Measurements from ENCODE around the gene NXN.
A peak's percentile ranks its signal among the peaks of the same experiment; 100 is the strongest.
"Not testable (repeated sequence)": the region's sequence is repeated elsewhere in the genome, so short reads cannot be mapped to it uniquely, and the experiment has no call there.

NXN gene

DNA sequence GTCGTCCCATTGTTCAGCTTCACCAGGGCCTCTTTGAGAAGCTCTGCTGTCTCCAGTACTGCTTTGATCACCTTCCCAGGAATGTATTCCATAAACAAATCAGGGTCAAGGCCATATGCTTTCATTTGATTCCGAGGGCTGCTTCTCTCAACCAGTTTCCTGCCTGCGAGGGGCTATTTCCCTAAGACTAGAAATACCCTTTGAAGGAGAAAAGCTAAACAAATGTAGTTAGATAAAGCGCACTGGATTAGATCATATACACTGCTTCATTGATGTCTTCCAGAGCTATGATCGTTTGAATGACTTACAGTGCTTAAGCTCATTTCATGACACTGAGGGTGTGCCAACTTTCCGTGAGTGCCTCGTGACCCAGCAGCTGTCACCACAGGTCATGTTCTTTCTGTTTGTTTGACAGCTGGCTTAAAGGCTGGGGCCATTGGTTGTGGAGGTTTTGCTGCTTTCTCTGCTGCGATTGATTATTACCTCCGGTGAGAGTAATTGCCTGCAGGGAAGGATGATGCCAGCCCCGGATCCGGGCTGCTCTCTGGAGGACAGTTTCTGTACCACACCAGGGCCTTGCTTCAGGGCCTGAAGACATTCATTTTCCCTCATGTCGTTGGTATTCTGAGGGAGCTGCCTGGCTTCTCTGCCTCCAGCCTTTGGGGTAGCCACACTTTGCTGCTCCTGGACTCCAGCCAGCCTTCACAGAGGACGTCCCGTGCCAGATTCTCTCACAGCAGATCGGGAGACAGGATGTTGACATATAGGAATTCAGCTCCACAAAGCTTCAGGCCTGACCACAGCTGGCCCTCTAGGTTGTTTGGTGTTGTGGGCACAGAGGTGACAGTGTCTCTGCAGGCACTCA is 21.3 kb upstream of the NXN start:
- TF ChIP-seq, protein P1, sequence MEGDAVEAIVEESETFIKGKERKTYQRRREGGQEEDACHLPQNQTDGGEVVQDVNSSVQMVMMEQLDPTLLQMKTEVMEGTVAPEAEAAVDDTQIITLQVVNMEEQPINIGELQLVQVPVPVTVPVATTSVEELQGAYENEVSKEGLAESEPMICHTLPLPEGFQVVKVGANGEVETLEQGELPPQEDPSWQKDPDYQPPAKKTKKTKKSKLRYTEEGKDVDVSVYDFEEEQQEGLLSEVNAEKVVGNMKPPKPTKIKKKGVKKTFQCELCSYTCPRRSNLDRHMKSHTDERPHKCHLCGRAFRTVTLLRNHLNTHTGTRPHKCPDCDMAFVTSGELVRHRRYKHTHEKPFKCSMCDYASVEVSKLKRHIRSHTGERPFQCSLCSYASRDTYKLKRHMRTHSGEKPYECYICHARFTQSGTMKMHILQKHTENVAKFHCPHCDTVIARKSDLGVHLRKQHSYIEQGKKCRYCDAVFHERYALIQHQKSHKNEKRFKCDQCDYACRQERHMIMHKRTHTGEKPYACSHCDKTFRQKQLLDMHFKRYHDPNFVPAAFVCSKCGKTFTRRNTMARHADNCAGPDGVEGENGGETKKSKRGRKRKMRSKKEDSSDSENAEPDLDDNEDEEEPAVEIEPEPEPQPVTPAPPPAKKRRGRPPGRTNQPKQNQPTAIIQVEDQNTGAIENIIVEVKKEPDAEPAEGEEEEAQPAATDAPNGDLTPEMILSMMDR (IDR thresholded peaks at IDR 0.05; ENCODE audit: insufficient read depth, low read length, missing control alignments): no peak
- no peak for DNase-seq (ENCODE audit: low read depth, low spot score)
- ChIA-PET CTCF (interaction anchor here (1.0 to 11.6 kb wide), 12 partner anchors 11 to 589 kb away, joined by 3 to 146 read pairs (median 6); partner anchors contain the start of genes GEMIN4, GLOD4 and MRM3), POLR2A (interaction anchor here (0.6 to 1.2 kb wide), 2 partner anchors 49 to 55 kb away, joined by 3 read pairs; no protein-coding TSS in a partner anchor)
- H3K4me3 ChIP-seq (ENCODE audit: low read depth, low read length): no peak overlapping the region

DNA sequence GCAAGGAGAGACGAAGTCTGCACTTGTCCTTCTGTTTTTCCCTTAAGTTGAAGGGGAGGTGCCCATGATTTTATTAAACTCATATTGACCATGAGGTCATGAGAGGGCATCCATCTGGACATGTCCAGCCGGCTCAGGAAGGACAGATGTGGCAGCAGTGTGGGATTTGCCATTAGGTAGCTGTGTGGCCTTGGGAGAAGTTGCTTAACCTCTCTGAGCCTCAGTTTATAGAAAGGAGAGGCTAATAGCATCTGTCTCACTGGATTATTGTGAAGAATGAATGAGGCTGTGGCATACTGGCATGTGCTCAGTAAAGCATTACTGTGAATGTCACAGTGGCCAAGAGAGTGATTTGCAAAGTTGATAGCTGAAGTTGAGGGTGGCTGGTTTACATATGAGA is 18.5 kb upstream of the NXN start:
- ChIA-PET POLR2A (interaction anchor here (1.7 kb wide), 1 partner anchor 18 kb away, joined by 3 read pairs; the partner anchor contains the start of gene NXN), CTCF (interaction anchor here (1.0 to 11.6 kb wide), 11 partner anchors 8 to 282 kb away, joined by 3 to 146 read pairs (median 5); partner anchors contain the start of genes GEMIN4, GLOD4, MRM3 and NXN)
- H3K4me3 ChIP-seq (ENCODE audit: low read depth, low read length): peak overlapping the region; percentile 100
- TF ChIP-seq, protein P1 (IDR thresholded peaks at IDR 0.05; ENCODE audit: insufficient read depth, low read length, missing control alignments): no peak
- no peak for DNase-seq (ENCODE audit: low read depth, low spot score)

DNA sequence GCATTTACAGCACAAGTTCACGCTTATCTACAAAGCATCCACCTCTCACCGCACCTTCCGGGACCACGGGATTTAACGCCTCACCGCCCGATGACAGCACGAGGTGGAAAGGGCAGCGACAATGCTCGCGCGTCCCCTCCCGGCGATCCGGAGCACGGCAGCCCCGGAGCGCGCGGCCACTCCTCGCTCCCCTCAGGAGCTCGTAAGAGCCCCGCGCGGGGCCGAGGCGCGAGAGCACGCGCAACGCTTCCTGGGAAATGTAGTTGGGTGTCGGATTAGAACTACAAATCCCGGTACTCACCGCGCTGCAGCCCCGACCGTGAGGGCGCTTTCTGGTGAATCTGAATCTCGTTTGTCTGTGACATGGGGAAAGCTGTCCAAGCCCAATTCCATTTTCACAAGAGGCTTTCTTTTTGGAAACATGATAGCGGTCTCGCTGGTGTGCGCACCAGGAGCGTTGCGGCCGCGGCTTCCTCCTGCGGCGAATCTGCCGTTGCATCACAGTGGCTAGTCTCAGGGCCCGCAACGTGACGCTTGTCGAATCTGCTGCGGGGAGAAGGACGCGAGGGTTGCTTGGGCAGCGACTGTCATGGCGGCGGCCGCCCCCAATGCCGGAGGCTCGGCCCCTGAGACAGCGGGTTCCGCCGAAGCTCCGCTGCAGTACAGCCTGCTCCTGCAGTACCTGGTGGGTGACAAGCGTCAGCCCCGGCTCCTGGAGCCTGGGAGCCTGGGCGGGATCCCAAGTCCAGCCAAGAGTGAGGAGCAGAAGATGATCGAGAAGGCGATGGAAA is 17.2 kb upstream of the NXN start, which contains the start of gene TIMM22:
Gene TIMM22 (plus strand): TSS at position 576 of the 791 bp plus-strand sequence. CDS start 14 bp downstream, at position 590.
- ChIA-PET CTCF (interaction anchor here (0.6 to 11.6 kb wide), 40 partner anchors 9 to 761 kb away, joined by 3 to 146 read pairs (median 4); partner anchors contain the start of genes GLOD4, MRM3 and NXN), POLR2A (interaction anchor here (0.6 to 1.7 kb wide), 6 partner anchors 17 to 585 kb away, joined by 3 to 4 read pairs (median 3); partner anchors contain the start of genes GLOD4, MRM3 and NXN)
- DNase-seq (ENCODE audit: low read depth, low spot score): peak; percentile 88
- TF ChIP-seq, protein P1 (IDR thresholded peaks at IDR 0.05; ENCODE audit: insufficient read depth, low read length, missing control alignments): peak; percentile 92
- H3K4me3 ChIP-seq (ENCODE audit: low read depth, low read length): peak within 1 kb of the TSS; percentile 100

DNA sequence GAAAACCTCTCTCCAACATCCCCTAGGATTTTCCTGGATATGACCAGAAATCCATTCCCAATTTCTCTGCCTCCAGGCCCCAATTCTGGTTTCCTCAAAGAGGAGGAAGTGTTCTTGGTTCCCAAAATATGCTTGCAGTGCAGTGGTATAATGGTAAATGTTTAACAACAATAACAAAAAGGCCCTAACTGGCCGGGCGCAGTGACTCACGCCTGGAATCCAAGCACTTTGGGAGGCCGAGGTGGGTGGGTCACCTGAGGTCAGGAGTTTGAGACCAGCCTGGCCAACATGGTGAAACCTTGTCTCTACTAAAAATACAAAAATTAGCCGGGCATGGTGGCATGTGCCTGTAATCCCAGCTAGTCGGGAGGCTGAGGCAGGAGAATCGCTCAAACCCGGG is 15.7 kb upstream of the NXN start:
- H3K4me3 ChIP-seq (ENCODE audit: low read depth, low read length); POLR2A ChIA-PET; DNase-seq (ENCODE audit: low read depth, low spot score): not testable (repeated sequence)
- CTCF ChIA-PET: interaction anchor here (1.2 to 11.6 kb wide), 9 partner anchors 10 to 583 kb away, joined by 5 to 146 read pairs (median 11); partner anchors contain the start of genes GLOD4 and MRM3

DNA sequence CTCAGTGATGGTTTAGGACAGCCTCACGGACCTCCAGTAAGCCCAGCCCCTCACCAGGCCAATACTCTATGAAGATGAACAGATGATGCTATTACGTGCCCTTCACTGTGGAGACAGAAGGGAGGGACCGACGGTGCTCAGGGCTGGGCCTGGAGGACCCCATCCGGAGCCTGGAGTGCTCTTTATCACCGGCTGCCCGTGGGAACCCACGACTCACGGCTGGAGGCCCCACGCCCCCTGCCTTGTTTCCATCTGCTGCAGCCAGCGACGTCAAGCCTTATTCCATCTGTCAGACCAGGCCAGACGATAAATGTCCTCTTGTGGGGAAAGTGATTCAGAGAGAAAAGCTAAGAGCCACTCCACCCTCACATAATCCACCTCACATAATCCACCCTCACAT is 13.4 kb upstream of the NXN start:
- no peak for DNase-seq (ENCODE audit: low read depth, low spot score)
- TF ChIP-seq, protein P1 (IDR thresholded peaks at IDR 0.05; ENCODE audit: insufficient read depth, low read length, missing control alignments): no peak
- ChIA-PET CTCF (interaction anchor here (0.8 to 1.2 kb wide), 2 partner anchors 64 to 195 kb away, joined by 3 read pairs; no protein-coding TSS in a partner anchor), POLR2A (no interaction called here)
- H3K4me3 ChIP-seq (ENCODE audit: low read depth, low read length): no peak overlapping the region

DNA sequence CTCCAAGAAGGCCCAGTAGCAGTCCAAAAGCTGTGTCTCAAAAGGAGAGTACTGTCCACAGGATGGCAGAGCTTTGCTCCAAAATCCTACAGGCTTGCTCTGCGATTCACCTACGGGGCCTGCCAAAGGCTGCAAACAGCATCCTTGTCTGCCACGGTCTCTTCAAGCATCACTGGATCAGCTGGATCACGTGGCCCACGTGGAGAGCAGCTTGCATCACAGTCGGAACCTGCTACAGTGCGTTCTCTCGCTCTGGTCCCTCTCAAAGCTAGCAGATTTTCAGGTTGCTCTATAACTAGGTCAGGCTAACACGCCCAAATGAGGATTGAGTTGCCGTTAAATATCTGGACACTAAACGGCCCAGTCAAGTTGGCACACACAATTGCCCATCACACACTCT is 9.0 kb upstream of the NXN start:
- no peak for DNase-seq (ENCODE audit: low read depth, low spot score)
- no peak overlapping the region for H3K4me3 ChIP-seq (ENCODE audit: low read depth, low read length)
- TF ChIP-seq, protein P1 (IDR thresholded peaks at IDR 0.05; ENCODE audit: insufficient read depth, low read length, missing control alignments): no peak
- ChIA-PET POLR2A (interaction anchor here (0.7 kb wide), 1 partner anchor 757 kb away, joined by 3 read pairs; no protein-coding TSS in a partner anchor), CTCF (interaction anchor here (0.9 to 3.3 kb wide), 4 partner anchors 8 to 415 kb away, joined by 3 to 16 read pairs (median 4); partner anchors contain the start of genes NXN and TIMM22)
